ENCODE measurements around the gene EEF1B2.

The EEF1B2 gene

GRCh38 chr2:206125901-206126300 lies 33.8 kb upstream of the EEF1B2 start:
- CTCF ChIA-PET, result no interaction called here
- no peak for DNase-seq
- POLR2A ChIA-PET, result no interaction called here
- no peaks in the 10 kb centered on the region for H3K4me1 ChIP-seq (ENCODE audit: control extremely low read depth in 1 of 4, control insufficient read depth in 4 of 4, insufficient read depth in 4 of 4, low read length in 3 of 4)
- no peaks in the 10 kb centered on the region for H3K27me3 ChIP-seq (replicated peaks in 2 of 5; ENCODE audit: control insufficient read depth in 4 of 5, insufficient read depth in 5 of 5, low read length in 4 of 5)
- H3K9me3 ChIP-seq (ENCODE audit: control extremely low read depth in 1 of 5, control insufficient read depth in 4 of 5, insufficient read depth in 2 of 5, low read depth in 1 of 5, low read length in 4 of 5), result peaks cover 0 to 5% (median 0%) of the 10 kb centered on the region in 5 experiments
- no peak overlapping the region for H3K4me3 ChIP-seq (ENCODE audit: control insufficient read depth in 1 of 7, extremely low read depth in 1 of 7, insufficient read depth in 4 of 7, low read depth in 2 of 7, low read length in 6 of 7)
- no peak overlapping the region for H3K27ac ChIP-seq (ENCODE audit: insufficient read depth in 1 of 2, low read depth in 1 of 2, low read length in 2 of 2, poor library complexity in 1 of 2, severe bottlenecking in 2 of 2)
- peaks cover 23 to 77% (median 60%) of the 10 kb centered on the region in 4 experiments for H3K36me3 ChIP-seq (ENCODE audit: control insufficient read depth in 4 of 4, insufficient read depth in 4 of 4, low read length in 3 of 4)

GRCh38 chr2:206127656-206128055 lies 32.0 kb upstream of the EEF1B2 start:
- Histone ChIP-seq H3K9me3 (ENCODE audit: control extremely low read depth in 1 of 5, control insufficient read depth in 4 of 5, insufficient read depth in 2 of 5, low read depth in 1 of 5, low read length in 4 of 5) (no peaks in the 10 kb centered on the region), H3K27me3 (replicated peaks in 2 of 5; ENCODE audit: control insufficient read depth in 4 of 5, insufficient read depth in 5 of 5, low read length in 4 of 5) (no peaks in the 10 kb centered on the region), H3K4me3 (ENCODE audit: control insufficient read depth in 1 of 7, extremely low read depth in 1 of 7, insufficient read depth in 4 of 7, low read depth in 2 of 7, low read length in 6 of 7) (no peak overlapping the region), H3K27ac (ENCODE audit: insufficient read depth in 1 of 2, low read depth in 1 of 2, low read length in 2 of 2, poor library complexity in 1 of 2, severe bottlenecking in 2 of 2) (no peak overlapping the region), H3K4me1 (ENCODE audit: control extremely low read depth in 1 of 4, control insufficient read depth in 4 of 4, insufficient read depth in 4 of 4, low read length in 3 of 4) (no peaks in the 10 kb centered on the region), H3K36me3 (ENCODE audit: control insufficient read depth in 4 of 4, insufficient read depth in 4 of 4, low read length in 3 of 4) (peaks cover 14 to 74% (median 58%) of the 10 kb centered on the region in 4 experiments)
- CTCF ChIA-PET, result interaction anchor here (0.7 to 1.9 kb wide), 9 partner anchors 15 to 125 kb away, joined by 3 to 5 read pairs (median 4); partner anchors contain the start of gene EEF1B2
- POLR2A ChIA-PET, result no interaction called here
- DNase-seq, result peak; percentile 12 to 35 (median 28)

- Histone ChIP-seq H3K27ac (ENCODE audit: insufficient read depth in 1 of 2, low read depth in 1 of 2, low read length in 2 of 2, poor library complexity in 1 of 2, severe bottlenecking in 2 of 2) (no peak overlapping the region), H3K36me3 (ENCODE audit: control insufficient read depth in 4 of 4, insufficient read depth in 4 of 4, low read length in 3 of 4) (peaks cover 21 to 81% (median 55%) of the 10 kb centered on the region in 4 experiments), H3K4me1 (ENCODE audit: control extremely low read depth in 1 of 4, control insufficient read depth in 4 of 4, insufficient read depth in 4 of 4, low read length in 3 of 4) (no peaks in the 10 kb centered on the region), H3K4me3 (ENCODE audit: control insufficient read depth in 1 of 7, extremely low read depth in 1 of 7, insufficient read depth in 4 of 7, low read depth in 2 of 7, low read length in 6 of 7) (no peak overlapping the region), H3K9me3 (ENCODE audit: control extremely low read depth in 1 of 5, control insufficient read depth in 4 of 5, insufficient read depth in 2 of 5, low read depth in 1 of 5, low read length in 4 of 5) (no peaks in the 10 kb centered on the region), H3K27me3 (replicated peaks in 2 of 5; ENCODE audit: control insufficient read depth in 4 of 5, insufficient read depth in 5 of 5, low read length in 4 of 5) (no peaks in the 10 kb centered on the region)
- POLR2A ChIA-PET, result no interaction called here
- DNase-seq, result no peak
- WGBS (ENCODE audit: insufficient coverage), result no CpG with 5 or more reads among the region's 4 CpGs
- CTCF ChIA-PET, result interaction anchor here (0.6 to 4.3 kb wide), 4 partner anchors 10 to 90 kb away, joined by 3 to 16 read pairs (median 3); no protein-coding TSS in a partner anchor
Observed at GRCh38 chr2:206143451-206143850, 16.2 kb upstream of the EEF1B2 start.

DNA sequence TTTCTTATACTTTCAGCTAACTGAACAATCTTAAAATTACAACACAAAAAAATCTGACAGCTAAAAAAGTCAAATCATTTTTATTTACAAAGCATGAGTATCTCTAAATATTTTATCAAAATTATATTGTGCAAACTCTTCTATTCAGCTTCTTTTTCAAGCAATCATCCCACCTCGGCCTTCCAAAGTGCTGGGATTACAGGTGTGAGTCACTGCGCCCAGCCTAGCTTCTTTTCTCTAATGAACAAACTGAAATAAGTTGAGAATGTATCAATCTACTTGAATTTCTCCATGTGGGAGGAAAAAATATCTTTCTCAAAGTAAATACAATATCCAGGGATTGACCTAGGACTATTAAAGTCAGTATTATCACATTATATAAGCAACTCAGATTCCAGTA lies 15.3 kb upstream of the EEF1B2 start:
- Histone ChIP-seq H3K9me3 (ENCODE audit: control extremely low read depth in 1 of 5, control insufficient read depth in 4 of 5, insufficient read depth in 2 of 5, low read depth in 1 of 5, low read length in 4 of 5) (no peaks in the 10 kb centered on the region), H3K36me3 (ENCODE audit: control insufficient read depth in 4 of 4, insufficient read depth in 4 of 4, low read length in 3 of 4) (peaks cover 23 to 83% (median 56%) of the 10 kb centered on the region in 4 experiments), H3K27ac (ENCODE audit: insufficient read depth in 1 of 2, low read depth in 1 of 2, low read length in 2 of 2, poor library complexity in 1 of 2, severe bottlenecking in 2 of 2) (no peak overlapping the region), H3K27me3 (replicated peaks in 2 of 5; ENCODE audit: control insufficient read depth in 4 of 5, insufficient read depth in 5 of 5, low read length in 4 of 5) (no peaks in the 10 kb centered on the region), H3K4me3 (ENCODE audit: control insufficient read depth in 1 of 7, extremely low read depth in 1 of 7, insufficient read depth in 4 of 7, low read depth in 2 of 7, low read length in 6 of 7) (no peak overlapping the region), H3K4me1 (ENCODE audit: control extremely low read depth in 1 of 4, control insufficient read depth in 4 of 4, insufficient read depth in 4 of 4, low read length in 3 of 4) (no peaks in the 10 kb centered on the region)
- DNase-seq, result no peak
- ChIA-PET POLR2A (no interaction called here), CTCF (interaction anchor here (0.6 to 4.3 kb wide), 2 partner anchors 9 to 147 kb away, joined by 3 to 16 read pairs; no protein-coding TSS in a partner anchor)
- WGBS (ENCODE audit: insufficient coverage), result no CpG with 5 or more reads among the region's 2 CpGs

DNA sequence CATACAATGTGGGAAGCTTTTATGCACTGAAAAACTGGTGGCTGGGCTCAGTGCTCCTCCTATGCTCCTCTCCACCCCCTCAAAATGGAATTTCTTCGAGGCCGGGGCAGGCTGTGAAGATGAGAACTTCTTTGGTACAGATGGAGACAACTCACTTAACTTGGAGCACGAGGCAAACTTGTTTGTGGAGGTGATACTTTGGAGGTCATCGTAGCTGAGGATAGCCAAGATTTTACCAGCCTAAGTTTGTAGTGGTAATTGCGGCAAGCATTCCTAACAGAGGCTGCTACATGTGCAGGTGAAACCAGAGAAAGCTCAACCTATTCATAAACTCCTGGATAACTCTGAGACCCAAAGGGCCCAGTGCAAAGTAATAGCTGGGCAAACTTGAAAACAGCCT lies 14.0 kb upstream of the EEF1B2 start:
- CTCF ChIA-PET, result interaction anchor here (1.4 to 4.3 kb wide), 2 partner anchors 8 to 19 kb away, joined by 3 to 16 read pairs; no protein-coding TSS in a partner anchor
- POLR2A ChIA-PET, result no interaction called here
- peaks cover 23 to 83% (median 58%) of the 10 kb centered on the region in 4 experiments for H3K36me3 ChIP-seq (ENCODE audit: control insufficient read depth in 4 of 4, insufficient read depth in 4 of 4, low read length in 3 of 4)
- no peaks in the 10 kb centered on the region for H3K9me3 ChIP-seq (ENCODE audit: control extremely low read depth in 1 of 5, control insufficient read depth in 4 of 5, insufficient read depth in 2 of 5, low read depth in 1 of 5, low read length in 4 of 5)
- H3K27ac ChIP-seq (ENCODE audit: insufficient read depth in 1 of 2, low read depth in 1 of 2, low read length in 2 of 2, poor library complexity in 1 of 2, severe bottlenecking in 2 of 2), result no peak overlapping the region
- H3K4me3 ChIP-seq (ENCODE audit: control insufficient read depth in 1 of 7, extremely low read depth in 1 of 7, insufficient read depth in 4 of 7, low read depth in 2 of 7, low read length in 6 of 7), result no peak overlapping the region
- WGBS (ENCODE audit: insufficient coverage), result 81% methylated on average over 3 of the region's 5 CpGs
- DNase-seq, result no peak
- H3K27me3 ChIP-seq (replicated peaks in 2 of 5; ENCODE audit: control insufficient read depth in 4 of 5, insufficient read depth in 5 of 5, low read length in 4 of 5), result no peaks in the 10 kb centered on the region
- H3K4me1 ChIP-seq (ENCODE audit: control extremely low read depth in 1 of 4, control insufficient read depth in 4 of 4, insufficient read depth in 4 of 4, low read length in 3 of 4), result peaks cover 0 to 3% (median 0%) of the 10 kb centered on the region in 4 experiments

- POLR2A ChIA-PET, result no interaction called here
- H3K27me3 ChIP-seq (replicated peaks in 2 of 5; ENCODE audit: control insufficient read depth in 4 of 5, insufficient read depth in 5 of 5, low read length in 4 of 5), result no peaks in the 10 kb centered on the region
- H3K4me1 ChIP-seq (ENCODE audit: control extremely low read depth in 1 of 4, control insufficient read depth in 4 of 4, insufficient read depth in 4 of 4, low read length in 3 of 4), result peaks cover 0 to 6% (median 0%) of the 10 kb centered on the region in 4 experiments
- no peak for DNase-seq
- no CpG with 5 or more reads among the region's 1 CpG for WGBS (ENCODE audit: insufficient coverage)
- CTCF ChIA-PET, result no interaction called here
- peaks cover 16 to 61% (median 44%) of the 10 kb centered on the region in 4 experiments for H3K36me3 ChIP-seq (ENCODE audit: control insufficient read depth in 4 of 4, insufficient read depth in 4 of 4, low read length in 3 of 4)
- no peak overlapping the region for H3K27ac ChIP-seq (ENCODE audit: insufficient read depth in 1 of 2, low read depth in 1 of 2, low read length in 2 of 2, poor library complexity in 1 of 2, severe bottlenecking in 2 of 2)
- H3K4me3 ChIP-seq (ENCODE audit: control insufficient read depth in 1 of 7, extremely low read depth in 1 of 7, insufficient read depth in 4 of 7, low read depth in 2 of 7, low read length in 6 of 7), result no peak overlapping the region
- no peaks in the 10 kb centered on the region for H3K9me3 ChIP-seq (ENCODE audit: control extremely low read depth in 1 of 5, control insufficient read depth in 4 of 5, insufficient read depth in 2 of 5, low read depth in 1 of 5, low read length in 4 of 5)
Observed at GRCh38 chr2:206149330-206149729, 10.4 kb upstream of the EEF1B2 start.

GRCh38 chr2:206150168-206150567 lies 9.5 kb upstream of the EEF1B2 start:
- WGBS (ENCODE audit: insufficient coverage), result 100% methylated on average over 1 of the region's 1 CpG
- Histone ChIP-seq H3K36me3 (ENCODE audit: control insufficient read depth in 4 of 4, insufficient read depth in 4 of 4, low read length in 3 of 4) (peaks cover 11 to 53% (median 39%) of the 10 kb centered on the region in 4 experiments), H3K27ac (ENCODE audit: insufficient read depth in 1 of 2, low read depth in 1 of 2, low read length in 2 of 2, poor library complexity in 1 of 2, severe bottlenecking in 2 of 2) (peak overlapping the region in 1 of 2 experiments; percentile 28), H3K9me3 (ENCODE audit: control extremely low read depth in 1 of 5, control insufficient read depth in 4 of 5, insufficient read depth in 2 of 5, low read depth in 1 of 5, low read length in 4 of 5) (no peaks in the 10 kb centered on the region), H3K4me1 (ENCODE audit: control extremely low read depth in 1 of 4, control insufficient read depth in 4 of 4, insufficient read depth in 4 of 4, low read length in 3 of 4) (peaks cover 0 to 7% (median 0%) of the 10 kb centered on the region in 4 experiments), H3K4me3 (ENCODE audit: control insufficient read depth in 1 of 7, extremely low read depth in 1 of 7, insufficient read depth in 4 of 7, low read depth in 2 of 7, low read length in 6 of 7) (no peak overlapping the region), H3K27me3 (replicated peaks in 2 of 5; ENCODE audit: control insufficient read depth in 4 of 5, insufficient read depth in 5 of 5, low read length in 4 of 5) (no peaks in the 10 kb centered on the region)
- ChIA-PET POLR2A (no interaction called here), CTCF (no interaction called here)
- DNase-seq, result no peak
